Endothelial cell of umbilical vein (primary cell): ENCODE results near the gene RHOXF2. TPM values are rescaled to one million over a fixed set of nuclear protein-coding genes. Genes with fewer than 3 reads are reported as not detected.

ENCODE experiments used
- BruUV-seq: library from RNA; stranded (reverse); fragments of 400-500 nt; replicated peaks from 2 replicates; lab custom pipeline; 2021; lab: Mats Ljungman, UMichigan
- CTCF ChIA-PET: fragments of 300-600, 350-600 bp; sonication (Branson Sonifier 250); formaldehyde crosslinking; loops from one replicate; lab custom pipeline; 2021; ENCODE audit warnings: antibody characterized with exemption, inconsistent platforms; lab: Charles Lee
- POLR2A ChIA-PET: fragments of 300-600, 350-600 bp; sonication (Branson Sonifier 250); formaldehyde crosslinking; loops from one replicate; lab custom pipeline; 2021; ENCODE audit warnings: antibody characterized with exemption, inconsistent platforms; lab: Charles Lee
- DNase-seq: peaks from one replicate; pipeline ENCODE4 v3.0.0-alpha.2; 2011; ENCODE audit warnings: low read depth, low spot score
- FAIRE-seq: peaks from 2 replicates; lab custom pipeline; 2011; peaks lifted over from hg19 to GRCh38; lab: Jason Lieb, UNC
- H2AFZ ChIP-seq: 2 replicates; pipeline ENCODE4 v1.6.0; 2012; ENCODE audit warnings: low read depth, low read length, control low read depth, inconsistent platforms
- H3K27ac ChIP-seq: 2 replicates; pipeline ENCODE4 v1.5.1; 2011; ENCODE audit warnings: low read depth, mild to moderate bottlenecking, control low read depth, low read length, moderate library complexity; ENCODE audit not compliant: insufficient read depth
- H3K27me3 ChIP-seq, 2 experiments: 2 replicates each; pipeline versions ENCODE4 v1.6.0 to v1.6.1; 2011; ENCODE audit warnings: low read length in 2 of 2, mixed read lengths in 1 of 2; ENCODE audit not compliant: control insufficient read depth in 2 of 2, insufficient read depth in 2 of 2
- H3K36me3 ChIP-seq, 2 experiments: 2 replicates in 1 of 2; 3 replicates in 1 of 2; pipeline ENCODE4 v1.5.1; 2011; ENCODE audit warnings: low read length in 2 of 2, mild to moderate bottlenecking in 1 of 2, moderate library complexity in 1 of 2; ENCODE audit not compliant: control insufficient read depth in 2 of 2, insufficient read depth in 2 of 2; ENCODE audit errors: extremely low read depth in 1 of 2
- H3K4me1 ChIP-seq: 3 replicates; pipeline ENCODE4 v1.5.1; 2011; ENCODE audit warnings: mild to moderate bottlenecking, low read length; ENCODE audit not compliant: control insufficient read depth, insufficient read depth; ENCODE audit errors: extremely low read depth
- H3K4me2 ChIP-seq: 2 replicates; pipeline ENCODE4 v1.6.1; 2011; ENCODE audit warnings: low read length, control low read depth, mixed read lengths; ENCODE audit not compliant: insufficient read depth
- H3K4me3 ChIP-seq, 3 experiments: fragments of 200-600 bp in 1 of 3; sonication (generic), shearing (Covaris generic) in 1 of 3; replicated peaks in 1 of 3; 2 replicates each; pipeline ENCODE4 v1.5.1; 2011 to 2016; ENCODE audit warnings: control low read depth in 3 of 3, low read length in 3 of 3, mild to moderate bottlenecking in 2 of 3, inconsistent platforms in 1 of 3, low read depth in 1 of 3, moderate library complexity in 1 of 3; ENCODE audit not compliant: insufficient read depth in 1 of 3
- H3K79me2 ChIP-seq: 2 replicates; pipeline ENCODE4 v1.6.0; 2012; ENCODE audit warnings: low read length, inconsistent platforms; ENCODE audit not compliant: control insufficient read depth, insufficient read depth
- H3K9ac ChIP-seq: replicated peaks from 2 replicates; pipeline ENCODE3; 2011; ENCODE audit warnings: low read length, control low read depth; ENCODE audit not compliant: insufficient read depth; ENCODE audit errors: extremely low read depth
- H3K9me1 ChIP-seq: replicated peaks from 3 replicates; pipeline ENCODE4 v1.6.0; 2011; ENCODE audit warnings: mild to moderate bottlenecking, low read length; ENCODE audit not compliant: control insufficient read depth, insufficient read depth; ENCODE audit errors: extremely low read depth
- H3K9me3 ChIP-seq: replicated peaks from 2 replicates; pipeline ENCODE4 v1.5.1; 2012; ENCODE audit warnings: low read length, inconsistent platforms; ENCODE audit not compliant: control insufficient read depth, insufficient read depth
- H4K20me1 ChIP-seq: replicated peaks from 2 replicates; pipeline ENCODE3; 2011; ENCODE audit warnings: mild to moderate bottlenecking, low read length; ENCODE audit not compliant: control insufficient read depth, insufficient read depth; ENCODE audit errors: extremely low read depth
- CTCF ChIP-seq, 2 donors: IDR thresholded peaks; 1 replicate in 1 of 2; 2 replicates in 1 of 2; pipeline ENCODE4 v1.5.1; 2011; ENCODE audit warnings: low read length in 2 of 2, mild to moderate bottlenecking in 2 of 2, moderate library complexity in 2 of 2, control low read depth in 1 of 2, inconsistent platforms in 1 of 2, low read depth in 1 of 2; ENCODE audit not compliant: insufficient read depth in 1 of 2; ENCODE audit errors: extremely low read depth in 1 of 2
- EZH2 ChIP-seq: IDR thresholded peaks from 2 replicates; pipeline ENCODE4 v1.6.1; 2012; ENCODE audit warnings: borderline replicate concordance, low read depth, mild to moderate bottlenecking, moderate library complexity, low read length, inconsistent platforms; ENCODE audit not compliant: severe bottlenecking
- FOS ChIP-seq: IDR thresholded peaks from 2 replicates; pipeline ENCODE4 v1.6.1; 2011; ENCODE audit warnings: mild to moderate bottlenecking, low read length, moderate library complexity, borderline replicate concordance; ENCODE audit not compliant: insufficient read depth
- GATA2 ChIP-seq: IDR thresholded peaks from 2 replicates; pipeline ENCODE4 v1.7.0; 2011; ENCODE audit warnings: low read depth, mild to moderate bottlenecking, moderate library complexity, mixed read lengths, low read length; ENCODE audit not compliant: insufficient read length, insufficient read depth
- JUN ChIP-seq: IDR thresholded peaks from 2 replicates; pipeline ENCODE4 v1.6.1; 2011; ENCODE audit warnings: borderline replicate concordance, low read depth; ENCODE audit not compliant: insufficient read length, insufficient read depth
- MYC ChIP-seq: IDR thresholded peaks from one replicate; pipeline ENCODE4 v1.6.1; 2011; ENCODE audit warnings: mild to moderate bottlenecking, low read depth, low read length
- POLR2A ChIP-seq: IDR thresholded peaks from 2 replicates; pipeline ENCODE4 v1.6.1; 2012; ENCODE audit warnings: low read depth, mild to moderate bottlenecking, control low read depth, low read length
- POLR2AphosphoS5 ChIP-seq: IDR thresholded peaks from 2 replicates; pipeline ENCODE4 v1.6.1; 2012; ENCODE audit warnings: low read depth, mild to moderate bottlenecking, control low read depth, low read length, moderate library complexity; ENCODE audit not compliant: insufficient read depth
- dilution Hi-C: fragments of 300-500 bp; cut with MboI; formaldehyde crosslinking; loops from one replicate; pipeline ENCODE4 v1.15.0; 2019; ENCODE audit warnings: low sequenced_read_pairs; ENCODE audit not compliant: extremely low pct_ligation_motif_present
- intact Hi-C: fragments of 100-400 bp; cut with micrococcal nuclease; formaldehyde crosslinking; loops from one replicate; pipeline ENCODE4 v1.10.0; 2022
- polyA plus RNA-seq, 4 experiments: library from polyadenylated mRNA; depleted of rRNA in 3 of 4; stranded (reverse) in 3 of 4; unstranded in 1 of 4; fragments of >200 nt; gene quantifications; 2 replicates each; pipeline versions ENCODE4 v1.2.1 to v1.2.3, GENCODE V29; 2011 to 2012; ENCODE audit warnings: missing spikeins in 1 of 4
- total RNA-seq: library from RNA; stranded (reverse); gene quantifications from 2 replicates; pipeline ENCODE4 v1.2.3, GENCODE V29; 2021
- TF ChIP-seq, protein P1 (sequence below): IDR thresholded peaks from 2 replicates; pipeline ENCODE4 v1.6.1; 2011; ENCODE audit not compliant: insufficient read depth, insufficient read length

The RHOXF2 gene
- total and polyA plus RNA-seq, 2 donors (not counting 3 experiments of a cell fraction or from before 2014, with no cell fraction given) = not detected

- H2AFZ ChIP-seq = no peak overlapping the region
- H3K27me3 ChIP-seq = no peaks in the 10 kb centered on the region
- dilution Hi-C loops (no loop called here), intact Hi-C loops (no loop called here)
- H3K79me2 ChIP-seq = no peaks in the 10 kb centered on the region
- FAIRE-seq (no peak), DNase-seq (no peak)
- POLR2A ChIA-PET = no interaction called here
- BruUV-seq = no TSS peak
- no peak overlapping the region for H3K4me3 ChIP-seq
- TF ChIP-seq GATA2 (no peak), CTCF (IDR thresholded peaks at IDR 0.05; ENCODE audit: extremely low read depth in 1 of 2, insufficient read depth in 1 of 2, low read depth in 1 of 2, low read length in 2 of 2) (no peak), JUN (no peak), POLR2A (no peak), MYC (no peak), EZH2 (no peak), FOS (no peak), POLR2AphosphoS5 (no peak)
- TF ChIP-seq, protein P1, sequence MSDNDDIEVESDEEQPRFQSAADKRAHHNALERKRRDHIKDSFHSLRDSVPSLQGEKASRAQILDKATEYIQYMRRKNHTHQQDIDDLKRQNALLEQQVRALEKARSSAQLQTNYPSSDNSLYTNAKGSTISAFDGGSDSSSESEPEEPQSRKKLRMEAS = no peak
- no peaks in the 10 kb centered on the region for H3K9me1 ChIP-seq
- H4K20me1 ChIP-seq = no peaks in the 10 kb centered on the region
- no peaks in the 10 kb centered on the region for H3K4me1 ChIP-seq
- H3K9ac ChIP-seq = no peak overlapping the region
- H3K4me2 ChIP-seq = no peak overlapping the region
- H3K9me3 ChIP-seq = no peaks in the 10 kb centered on the region
- no peaks in the 10 kb centered on the region for H3K36me3 ChIP-seq
- H3K27ac ChIP-seq = no peak overlapping the region
- CTCF ChIA-PET = no interaction called here
Observed at GRCh38 chrX:120120223-120120622, 38.2 kb upstream of the RHOXF2 start.
